ENCODE data around the gene SULF2. TPM values are rescaled to one million over a fixed set of nuclear protein-coding genes. Genes with fewer than 3 reads are reported as not detected.

The SULF2 gene
- total and polyA plus RNA-seq, 4 donors: 8.1 to 25.4 (median 12.0) TPM

DNA sequence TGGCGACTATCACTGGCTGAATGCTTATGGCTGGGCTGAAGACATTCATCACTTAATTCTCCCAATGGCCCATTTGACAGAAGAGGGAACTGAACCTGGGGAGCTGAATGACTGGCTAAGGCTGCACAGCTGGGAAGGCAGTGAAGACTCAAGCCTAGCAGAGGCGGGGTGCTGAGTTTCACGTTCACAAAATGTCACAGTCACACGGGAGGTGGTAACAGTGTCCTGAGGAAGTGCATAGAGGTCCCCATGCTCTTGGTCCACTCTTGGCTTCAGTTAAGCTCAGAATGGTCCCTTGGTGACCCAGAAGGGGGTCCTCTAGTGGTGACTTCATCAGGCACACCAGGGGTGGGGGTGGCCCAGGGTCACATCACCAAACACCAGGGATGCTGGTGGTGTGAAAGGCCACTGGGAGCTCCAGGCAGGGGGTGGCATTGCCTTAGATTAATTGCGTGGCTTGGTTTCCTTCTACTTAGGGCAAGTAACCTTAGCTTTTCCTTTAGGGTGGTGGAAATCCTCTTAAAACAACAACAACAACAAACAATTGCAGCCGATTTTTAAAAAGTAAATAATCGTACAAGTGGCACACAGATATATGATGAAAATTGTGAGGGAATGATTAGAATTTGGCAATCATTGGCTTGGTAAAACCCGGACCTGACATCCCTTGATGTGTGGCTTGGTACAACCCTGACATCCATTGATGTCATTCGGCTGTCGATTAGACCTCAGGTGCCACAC is 45.0 kb downstream of the SULF2 start:
- no peak overlapping the region for H3K9ac ChIP-seq (ENCODE audit: low read depth in 1 of 2, low read length in 2 of 2)
- H3K36me3 ChIP-seq (ENCODE audit: control insufficient read depth in 4 of 4, insufficient read depth in 3 of 4, low read depth in 1 of 4, low read length in 3 of 4): no peaks in the 10 kb centered on the region
- H3K27ac ChIP-seq (ENCODE audit: low read depth in 1 of 2, low read length in 2 of 2): no peak overlapping the region
- no peaks in the 10 kb centered on the region for H3K27me3 ChIP-seq (ENCODE audit: control insufficient read depth in 4 of 4, insufficient read depth in 4 of 4, low read length in 3 of 4)
- TF ChIP-seq EGR1 (IDR thresholded peaks at IDR 0.05; ENCODE audit: low read depth in 2 of 2) (no peak), HNF4A (conservative IDR thresholded peaks at IDR 0.05) (no peak)
- TF ChIP-seq, protein P1, sequence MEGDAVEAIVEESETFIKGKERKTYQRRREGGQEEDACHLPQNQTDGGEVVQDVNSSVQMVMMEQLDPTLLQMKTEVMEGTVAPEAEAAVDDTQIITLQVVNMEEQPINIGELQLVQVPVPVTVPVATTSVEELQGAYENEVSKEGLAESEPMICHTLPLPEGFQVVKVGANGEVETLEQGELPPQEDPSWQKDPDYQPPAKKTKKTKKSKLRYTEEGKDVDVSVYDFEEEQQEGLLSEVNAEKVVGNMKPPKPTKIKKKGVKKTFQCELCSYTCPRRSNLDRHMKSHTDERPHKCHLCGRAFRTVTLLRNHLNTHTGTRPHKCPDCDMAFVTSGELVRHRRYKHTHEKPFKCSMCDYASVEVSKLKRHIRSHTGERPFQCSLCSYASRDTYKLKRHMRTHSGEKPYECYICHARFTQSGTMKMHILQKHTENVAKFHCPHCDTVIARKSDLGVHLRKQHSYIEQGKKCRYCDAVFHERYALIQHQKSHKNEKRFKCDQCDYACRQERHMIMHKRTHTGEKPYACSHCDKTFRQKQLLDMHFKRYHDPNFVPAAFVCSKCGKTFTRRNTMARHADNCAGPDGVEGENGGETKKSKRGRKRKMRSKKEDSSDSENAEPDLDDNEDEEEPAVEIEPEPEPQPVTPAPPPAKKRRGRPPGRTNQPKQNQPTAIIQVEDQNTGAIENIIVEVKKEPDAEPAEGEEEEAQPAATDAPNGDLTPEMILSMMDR (IDR thresholded peaks at IDR 0.05; ENCODE audit: low read depth, low read length, missing input control): no peak
- no peaks in the 10 kb centered on the region for H3K9me3 ChIP-seq (ENCODE audit: control insufficient read depth in 4 of 4, low read length in 3 of 4)
- H3K4me1 ChIP-seq (ENCODE audit: control insufficient read depth in 4 of 4, insufficient read depth in 4 of 4, low read length in 3 of 4): no peaks in the 10 kb centered on the region
- no peak overlapping the region for H3K4me3 ChIP-seq (ENCODE audit: low read depth in 1 of 3, low read length in 3 of 3)
- WGBS: 86% methylated on average over 10 of the region's 10 CpGs
- no peak for DNase-seq (ENCODE audit: low spot score)

GRCh38 chr20:47737923-47738322 is 47.4 kb downstream of the SULF2 start:
- Histone ChIP-seq H3K36me3 (ENCODE audit: control insufficient read depth in 4 of 4, insufficient read depth in 3 of 4, low read depth in 1 of 4, low read length in 3 of 4) (peaks cover 0 to 3% (median 0%) of the 10 kb centered on the region in 4 donors), H3K4me3 (ENCODE audit: low read depth in 1 of 3, low read length in 3 of 3) (no peak overlapping the region), H3K9ac (ENCODE audit: low read depth in 1 of 2, low read length in 2 of 2) (no peak overlapping the region), H3K27me3 (ENCODE audit: control insufficient read depth in 4 of 4, insufficient read depth in 4 of 4, low read length in 3 of 4) (no peaks in the 10 kb centered on the region), H3K4me1 (ENCODE audit: control insufficient read depth in 4 of 4, insufficient read depth in 4 of 4, low read length in 3 of 4) (no peaks in the 10 kb centered on the region), H3K9me3 (ENCODE audit: control insufficient read depth in 4 of 4, low read length in 3 of 4) (no peaks in the 10 kb centered on the region), H3K27ac (ENCODE audit: low read depth in 1 of 2, low read length in 2 of 2) (no peak overlapping the region)
- TF ChIP-seq FOXA1 (IDR thresholded peaks at IDR 0.05) (no peak), GABPA (IDR thresholded peaks at IDR 0.05 in 1 of 2, conservative IDR thresholded peaks at IDR 0.05 in 1 of 2) (no peak), HNF4A (conservative IDR thresholded peaks at IDR 0.05) (no peak)
- no peak for DNase-seq (ENCODE audit: low spot score)
- WGBS: 95% methylated on average over 9 of the region's 9 CpGs

- Histone ChIP-seq H3K4me1 (ENCODE audit: control insufficient read depth in 4 of 4, insufficient read depth in 4 of 4, low read length in 3 of 4) (no peaks in the 10 kb centered on the region), H3K9ac (ENCODE audit: low read depth in 1 of 2, low read length in 2 of 2) (no peak overlapping the region), H3K27me3 (ENCODE audit: control insufficient read depth in 4 of 4, insufficient read depth in 4 of 4, low read length in 3 of 4) (no peaks in the 10 kb centered on the region), H3K4me3 (ENCODE audit: low read depth in 1 of 3, low read length in 3 of 3) (no peak overlapping the region), H3K36me3 (ENCODE audit: control insufficient read depth in 4 of 4, insufficient read depth in 3 of 4, low read depth in 1 of 4, low read length in 3 of 4) (peaks cover 0 to 3% (median under 1%) of the 10 kb centered on the region in 4 donors), H3K27ac (ENCODE audit: low read depth in 1 of 2, low read length in 2 of 2) (no peak overlapping the region), H3K9me3 (ENCODE audit: control insufficient read depth in 4 of 4, low read length in 3 of 4) (no peaks in the 10 kb centered on the region)
- WGBS: 97% methylated on average over 26 of the region's 26 CpGs
- DNase-seq (ENCODE audit: low spot score): no peak
- TF ChIP-seq, protein P2, sequence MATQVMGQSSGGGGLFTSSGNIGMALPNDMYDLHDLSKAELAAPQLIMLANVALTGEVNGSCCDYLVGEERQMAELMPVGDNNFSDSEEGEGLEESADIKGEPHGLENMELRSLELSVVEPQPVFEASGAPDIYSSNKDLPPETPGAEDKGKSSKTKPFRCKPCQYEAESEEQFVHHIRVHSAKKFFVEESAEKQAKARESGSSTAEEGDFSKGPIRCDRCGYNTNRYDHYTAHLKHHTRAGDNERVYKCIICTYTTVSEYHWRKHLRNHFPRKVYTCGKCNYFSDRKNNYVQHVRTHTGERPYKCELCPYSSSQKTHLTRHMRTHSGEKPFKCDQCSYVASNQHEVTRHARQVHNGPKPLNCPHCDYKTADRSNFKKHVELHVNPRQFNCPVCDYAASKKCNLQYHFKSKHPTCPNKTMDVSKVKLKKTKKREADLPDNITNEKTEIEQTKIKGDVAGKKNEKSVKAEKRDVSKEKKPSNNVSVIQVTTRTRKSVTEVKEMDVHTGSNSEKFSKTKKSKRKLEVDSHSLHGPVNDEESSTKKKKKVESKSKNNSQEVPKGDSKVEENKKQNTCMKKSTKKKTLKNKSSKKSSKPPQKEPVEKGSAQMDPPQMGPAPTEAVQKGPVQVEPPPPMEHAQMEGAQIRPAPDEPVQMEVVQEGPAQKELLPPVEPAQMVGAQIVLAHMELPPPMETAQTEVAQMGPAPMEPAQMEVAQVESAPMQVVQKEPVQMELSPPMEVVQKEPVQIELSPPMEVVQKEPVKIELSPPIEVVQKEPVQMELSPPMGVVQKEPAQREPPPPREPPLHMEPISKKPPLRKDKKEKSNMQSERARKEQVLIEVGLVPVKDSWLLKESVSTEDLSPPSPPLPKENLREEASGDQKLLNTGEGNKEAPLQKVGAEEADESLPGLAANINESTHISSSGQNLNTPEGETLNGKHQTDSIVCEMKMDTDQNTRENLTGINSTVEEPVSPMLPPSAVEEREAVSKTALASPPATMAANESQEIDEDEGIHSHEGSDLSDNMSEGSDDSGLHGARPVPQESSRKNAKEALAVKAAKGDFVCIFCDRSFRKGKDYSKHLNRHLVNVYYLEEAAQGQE (IDR thresholded peaks at IDR 0.05): no peak
- no peak for TF ChIP-seq YY1 (IDR thresholded peaks at IDR 0.05)
- TF ChIP-seq RAD21 (IDR thresholded peaks at IDR 0.05): no peak
- no peak for TF ChIP-seq EGR1 (IDR thresholded peaks at IDR 0.05; ENCODE audit: low read depth in 2 of 2)
- no peak for TF ChIP-seq ATF3 (IDR thresholded peaks at IDR 0.05)
- no peak for TF ChIP-seq FOXA2 (IDR thresholded peaks at IDR 0.05)
- no peak for TF ChIP-seq HNF4G (IDR thresholded peaks at IDR 0.05)
- TF ChIP-seq TAF1 (conservative IDR thresholded peaks at IDR 0.05): no peak
- no peak for TF ChIP-seq ZBTB33 (IDR thresholded peaks at IDR 0.05)
- no peak for TF ChIP-seq HNF4A (conservative IDR thresholded peaks at IDR 0.05)
- no peak for TF ChIP-seq NR2F2 (IDR thresholded peaks at IDR 0.05)
- TF ChIP-seq, protein P3, sequence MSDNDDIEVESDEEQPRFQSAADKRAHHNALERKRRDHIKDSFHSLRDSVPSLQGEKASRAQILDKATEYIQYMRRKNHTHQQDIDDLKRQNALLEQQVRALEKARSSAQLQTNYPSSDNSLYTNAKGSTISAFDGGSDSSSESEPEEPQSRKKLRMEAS (IDR thresholded peaks at IDR 0.05): no peak
- TF ChIP-seq RXRA (IDR thresholded peaks at IDR 0.05): no peak
- TF ChIP-seq JUND (IDR thresholded peaks at IDR 0.05): no peak
- TF ChIP-seq GABPA (IDR thresholded peaks at IDR 0.05 in 1 of 2, conservative IDR thresholded peaks at IDR 0.05 in 1 of 2): no peak
Observed at GRCh38 chr20:47736570-47737152, 48.6 kb downstream of the SULF2 start.
